ENCODE measurements around the gene GHRL.

- no peak for TF ChIP-seq CTCF (conservative IDR thresholded peaks at IDR 0.05; ENCODE audit: low read depth, low read length)
- TF ChIP-seq MAZ (IDR thresholded peaks at IDR 0.05; ENCODE audit: borderline replicate concordance, low read depth, low read length), result no peak
- no peak for TF ChIP-seq CEBPB (IDR thresholded peaks at IDR 0.05; ENCODE audit: low read depth, low read length)
- no peak for TF ChIP-seq POLR2A (IDR thresholded peaks at IDR 0.05; ENCODE audit: low read depth, low read length)
These were observed 19.8 kb downstream of the GHRL start for GRCh38 chr3:10272977-10273376.

Data from IMR-90 (cell line).